A549 treated with GW870086 at 1 μM for 4 hours (cell line): ENCODE results near the gene TST. TPM values are rescaled to one million over a fixed set of nuclear protein-coding genes. Genes with fewer than 3 reads are reported as not detected.

ENCODE experiments used
- total RNA-seq: library from RNA; stranded (reverse); fragments of 200-300 nt; extraction: Qiagen RNA extraction; gene quantifications from 5 replicates; pipeline ENCODE4 v1.2.3, GENCODE V29; 2022; ENCODE audit warnings: low read depth

TST gene
- total RNA-seq: 46.4 to 59.7 TPM (median 53.0 TPM) in 5 replicates

DNA sequence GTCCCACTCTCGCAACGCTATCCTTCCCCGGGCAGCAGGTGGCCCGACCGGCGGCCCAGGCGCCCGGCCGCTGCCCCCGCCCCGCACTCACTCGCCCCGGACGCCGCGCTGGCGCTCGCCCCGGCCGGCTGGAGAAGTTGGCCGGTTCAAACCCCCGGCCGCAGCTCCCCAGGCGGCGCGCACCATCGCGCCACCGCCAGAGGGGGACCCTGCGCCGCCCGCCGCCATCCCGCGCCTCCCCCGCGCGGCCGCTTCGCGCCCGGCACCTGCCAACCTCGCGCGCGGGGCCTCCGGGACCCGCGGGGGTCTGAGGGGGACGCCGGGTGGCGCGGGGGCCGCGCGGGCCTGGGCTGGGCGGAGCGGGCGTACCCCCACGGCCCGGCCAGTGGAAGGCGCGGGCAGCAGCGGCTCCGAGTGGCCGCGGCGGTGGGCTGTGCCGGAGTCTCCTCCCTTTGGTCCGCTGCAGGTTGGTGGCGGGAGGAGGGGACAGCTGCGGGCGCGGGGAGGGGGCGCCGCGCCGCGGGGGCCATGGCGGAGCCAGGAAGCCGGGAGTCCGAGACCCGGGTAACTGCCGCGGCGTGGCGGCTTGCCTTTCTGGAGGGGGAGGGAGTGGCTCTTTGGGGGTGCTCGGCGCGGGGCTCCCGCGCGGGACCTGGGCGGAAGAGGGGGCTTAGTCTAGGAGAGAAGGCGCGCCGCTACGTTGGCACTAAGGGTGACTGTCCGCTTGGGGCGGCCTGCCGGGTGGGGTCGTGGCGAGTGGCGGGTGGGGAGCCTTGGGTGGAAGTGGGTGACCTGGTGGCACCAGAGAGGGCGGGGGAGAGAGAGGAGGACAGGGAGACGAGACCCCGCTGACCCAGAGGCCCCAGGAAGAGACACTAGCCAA is at the start of gene TST, which contains the start of gene MPST:
Gene TST (minus strand): TSS at position 139 of the 883 bp plus-strand sequence. CDS start 715 bp downstream, outside the sequence.
Gene MPST (plus strand): TSS at position 434 of the 883 bp plus-strand sequence. CDS start 95 bp downstream, at position 529.

GRCh38 chr22:37051391-37052385 is 32.4 kb upstream of the TST start, which contains the start of gene KCTD17:
TSS of gene KCTD17 (plus strand) at chr22:37051742. CDS start at chr22:37051761, 19 bp downstream.

Other genes with a start within 250 kb of the TST start
- gene IFT27, start 243.3 kb downstream of the TST start, total RNA-seq: 12.4 to 25.7 TPM (median 23.3 TPM) in 5 replicates
- not detected in 5 replicates for gene PVALB, start 202.4 kb downstream of the TST start, total RNA-seq
- gene NCF4, start 158.4 kb downstream of the TST start, total RNA-seq: 0.09 to 0.33 TPM in 2 of 5 replicates, not detected in the others
- gene CSF2RB, start 105.8 kb downstream of the TST start, total RNA-seq: not detected in 5 replicates
- 48.1 to 73.4 TPM (median 70.5 TPM) in 5 replicates for gene MPST, start 295 bp upstream of the TST start, total RNA-seq
- gene KCTD17, start 32.3 kb upstream of the TST start, total RNA-seq: 19.3 to 28.7 TPM (median 27.2 TPM) in 5 replicates
- gene TMPRSS6, start 90.3 kb upstream of the TST start, total RNA-seq: 0.03 TPM in 2 of 5 replicates, not detected in the others
- gene IL2RB, start 130.5 kb upstream of the TST start, total RNA-seq: 0.03 to 0.22 TPM (median 0.14 TPM) in 5 replicates
- gene C1QTNF6, start 168.8 kb upstream of the TST start, total RNA-seq: 8.0 to 14.2 TPM (median 13.7 TPM) in 5 replicates
- not detected in 5 replicates for gene SSTR3, start 193.0 kb upstream of the TST start, total RNA-seq
- gene RAC2, start 224.8 kb upstream of the TST start, total RNA-seq: 0.14 to 0.43 TPM (median 0.22 TPM) in 4 of 5 replicates, not detected in the other